Muscle of leg (tissue), 16 donors: Measurements from ENCODE around the gene LIG1. TPM values are rescaled to one million over a fixed set of nuclear protein-coding genes. Genes with fewer than 3 reads are reported as not detected.

Source experiments
- DNase-seq: peaks from one replicate; pipeline ENCODE4 v3.0.0; 2013
- H3K27ac ChIP-seq: one replicate; pipeline ENCODE4 v1.5.1; 2013; ENCODE audit warnings: mild to moderate bottlenecking, low read length, control low read depth
- H3K27me3 ChIP-seq: one replicate; pipeline ENCODE4 v1.6.1; 2013; ENCODE audit warnings: low read length; ENCODE audit not compliant: control insufficient read depth, insufficient read depth
- H3K36me3 ChIP-seq: one replicate; pipeline ENCODE4 v1.6.1; 2013; ENCODE audit warnings: low read length; ENCODE audit not compliant: control insufficient read depth, insufficient read depth
- H3K4me1 ChIP-seq: one replicate; pipeline ENCODE4 v1.6.1; 2013; ENCODE audit warnings: low read length; ENCODE audit not compliant: control insufficient read depth, insufficient read depth
- H3K4me3 ChIP-seq: one replicate; pipeline ENCODE4 v1.5.1; 2013; ENCODE audit warnings: low read length, control low read depth
- H3K9me3 ChIP-seq: replicated peaks from 2 replicates; pipeline ENCODE4 v1.6.1; 2013; ENCODE audit warnings: low read depth, low read length; ENCODE audit not compliant: control insufficient read depth
- WGBS: methylation state at CpG from one replicate; pipeline ENCODE4 v1.1.5; 2013; ENCODE audit warnings: missing lambda C conversion rate; ENCODE audit not compliant: insufficient coverage; 5-methylcytosine and 5-hydroxymethylcytosine counted together
- long read RNA-seq, 11 donors: transcript quantifications; one replicate each; lab custom pipeline, GENCODE V29; 2026
- polyA plus RNA-seq, 8 donors: library from polyadenylated mRNA; unstranded; fragments of 120-200 nt; gene quantifications; one replicate each; pipeline versions ENCODE4 v1.2.1 to v1.2.3, GENCODE V29; 2013; ENCODE audit warnings: inconsistent platforms in 1 of 8, low replicate concordance in 1 of 8; ENCODE audit not compliant: insufficient read length in 8 of 8, insufficient read depth in 1 of 8
- total RNA-seq: library from RNA; stranded (reverse); fragments of 120-200 nt; gene quantifications from one replicate; pipeline ENCODE4 v1.2.4, GENCODE V29; 2013

The LIG1 gene
- total RNA-seq (20.4 TPM), polyA plus RNA-seq (10 to 100 TPM; 20.2 to 37.4 (median 29.1) TPM)
- long read RNA-seq, donor 1, partial matches to known transcripts: 11 of 11 reads
- long read RNA-seq, donor 1, other reads (novel, unspliced or antisense): 0 of 11 reads
- long read RNA-seq, donor 2: 0 reads
- long read RNA-seq, donor 3, partial matches to known transcripts: 0 of 1 reads
- long read RNA-seq, donor 3, other reads (novel, unspliced or antisense): 0 of 1 reads
- long read RNA-seq, donor 4: 0 reads
- long read RNA-seq, donor 5, partial matches to known transcripts: 0 of 4 reads
- long read RNA-seq, donor 5, other reads (novel, unspliced or antisense): 0 of 4 reads
- long read RNA-seq, donor 6, full-length matches to known transcripts: 2 of 2 reads
- long read RNA-seq, donor 6, partial matches to known transcripts: 0 of 2 reads
- long read RNA-seq, donor 6, other reads (novel, unspliced or antisense): 0 of 2 reads
- long read RNA-seq, donor 7, partial matches to known transcripts: 0 of 3 reads
- long read RNA-seq, donor 7, other reads (novel, unspliced or antisense): 0 of 3 reads
- long read RNA-seq, donor 8, partial matches to known transcripts: 0 of 2 reads
- long read RNA-seq, donor 8, other reads (novel, unspliced or antisense): 0 of 2 reads
- long read RNA-seq, donor 9, partial matches to known transcripts: 0 of 1 reads
- long read RNA-seq, donor 9, other reads (novel, unspliced or antisense): 0 of 1 reads
- long read RNA-seq, donor 10, partial matches to known transcripts: 0 of 1 reads
- long read RNA-seq, donor 10, other reads (novel, unspliced or antisense): 0 of 1 reads
- long read RNA-seq, donor 11, partial matches to known transcripts: 0 of 1 reads
- long read RNA-seq, donor 11, other reads (novel, unspliced or antisense): 0 of 1 reads

DNA sequence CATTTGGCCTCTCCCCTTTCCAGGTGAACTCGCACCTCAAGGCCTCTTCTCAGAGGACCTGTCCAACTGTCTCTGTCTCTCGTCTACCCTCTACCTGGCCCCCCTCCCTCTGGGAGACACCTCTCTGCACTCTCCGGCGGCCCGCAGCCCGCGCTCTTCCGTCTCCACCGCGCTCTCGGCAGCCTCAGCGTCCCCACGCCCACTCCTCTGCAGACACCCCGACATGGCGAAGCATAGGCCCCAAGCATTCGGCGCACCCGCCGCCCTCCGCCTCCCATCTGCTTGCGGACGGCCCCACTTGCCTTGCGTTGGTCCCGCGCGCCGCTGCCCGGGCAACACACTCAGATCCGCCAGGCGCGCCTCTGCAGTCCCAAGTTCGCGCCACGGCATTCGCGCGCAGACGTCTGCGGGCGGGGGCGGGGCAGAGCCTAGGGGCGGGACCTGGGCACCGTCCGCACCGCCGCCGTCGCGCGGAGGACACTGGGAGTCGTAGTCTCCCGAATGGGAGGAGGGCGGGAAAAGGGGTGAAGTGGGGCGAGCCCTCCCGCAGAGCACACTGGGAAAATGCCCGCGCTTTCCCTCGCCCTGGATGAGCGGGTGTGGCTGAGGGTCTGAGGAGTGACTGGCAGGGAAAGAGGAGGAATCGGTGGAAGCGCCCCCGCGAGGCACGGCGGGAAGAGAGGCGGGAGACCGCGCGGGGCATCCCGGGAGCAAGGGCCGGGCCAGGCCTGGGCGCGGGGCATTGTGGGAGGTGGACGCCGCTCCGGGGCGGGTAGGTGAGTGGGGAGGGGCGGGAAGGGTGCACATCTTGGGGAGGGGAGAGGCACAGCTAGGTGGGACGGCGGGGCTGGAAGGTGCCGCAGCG, at the start of gene LIG1, which contains the start of gene ZSWIM9:
TSS of gene LIG1 (minus strand) at position 406 of the 865 bp plus-strand sequence. CDS start 4,778 bp downstream, outside the sequence.
TSS of gene ZSWIM9 (plus strand) at position 742 of the 865 bp plus-strand sequence. CDS start 1,123 bp downstream, outside the sequence.
- Histone ChIP-seq H3K36me3 (peaks cover 24% of the 10 kb centered on the region), H3K9me3 (no peaks in the 10 kb centered on the region), H3K4me1 (peaks cover 12% of the 10 kb centered on the region), H3K4me3 (peak within 1 kb of the TSS; percentile 65), H3K27me3 (no peaks in the 10 kb centered on the region), H3K27ac (peak within 1 kb of the TSS; percentile 98)
- under 1% methylated on average over 74 of the region's 82 CpGs for WGBS
- peak; percentile 97 for DNase-seq

DNA sequence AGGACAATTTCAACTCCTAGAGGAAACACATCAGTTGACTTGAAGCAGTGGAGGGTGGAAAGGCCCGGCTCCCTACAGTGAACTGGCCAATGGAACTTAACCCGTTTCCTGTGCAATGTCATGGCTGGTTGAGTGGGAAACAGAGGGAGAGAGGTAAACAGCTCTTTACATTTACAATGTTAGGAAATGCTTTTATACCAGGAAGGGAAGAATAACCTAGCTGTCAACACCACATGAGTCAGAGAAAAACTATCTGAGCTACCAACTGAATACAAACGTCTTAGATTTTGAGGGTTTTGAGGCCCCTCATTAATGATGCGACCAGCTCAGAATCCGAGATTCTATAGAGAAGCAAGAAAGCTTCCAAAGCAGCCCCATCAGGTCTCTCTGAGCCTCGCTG, 48.9 kb upstream of the LIG1 start:
- Histone ChIP-seq H3K36me3 (peaks cover 27% of the 10 kb centered on the region), H3K27ac (no peak overlapping the region), H3K27me3 (no peaks in the 10 kb centered on the region), H3K9me3 (no peaks in the 10 kb centered on the region), H3K4me1 (no peaks in the 10 kb centered on the region), H3K4me3 (no peak overlapping the region)
- WGBS: 85% methylated on average over 4 of the region's 6 CpGs
- no peak for DNase-seq

DNA sequence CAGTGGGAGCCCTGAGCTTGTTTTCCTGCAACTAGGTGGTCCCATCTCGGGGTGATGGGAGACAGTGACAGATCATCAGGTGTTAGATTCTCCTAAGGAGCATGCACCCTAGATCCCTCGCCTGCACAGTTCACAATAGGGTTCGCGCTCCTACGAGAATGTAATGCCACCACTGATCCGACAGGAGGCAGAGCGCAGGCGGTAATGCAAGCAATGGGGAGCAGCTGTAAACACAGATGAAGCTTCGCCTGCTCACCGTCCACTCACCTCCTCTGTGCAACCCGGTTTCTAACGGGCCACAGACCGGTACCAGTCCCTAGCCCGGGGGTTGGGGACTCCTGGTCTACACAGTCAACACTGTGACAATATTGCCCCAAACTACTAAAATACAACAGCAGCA, 46.8 kb upstream of the LIG1 start:
- DNase-seq: no peak
- 84% methylated on average over 14 of the region's 14 CpGs for WGBS
- Histone ChIP-seq H3K9me3 (no peaks in the 10 kb centered on the region), H3K36me3 (peaks cover 32% of the 10 kb centered on the region), H3K27me3 (no peaks in the 10 kb centered on the region), H3K4me3 (no peak overlapping the region), H3K27ac (no peak overlapping the region), H3K4me1 (no peaks in the 10 kb centered on the region)

DNA sequence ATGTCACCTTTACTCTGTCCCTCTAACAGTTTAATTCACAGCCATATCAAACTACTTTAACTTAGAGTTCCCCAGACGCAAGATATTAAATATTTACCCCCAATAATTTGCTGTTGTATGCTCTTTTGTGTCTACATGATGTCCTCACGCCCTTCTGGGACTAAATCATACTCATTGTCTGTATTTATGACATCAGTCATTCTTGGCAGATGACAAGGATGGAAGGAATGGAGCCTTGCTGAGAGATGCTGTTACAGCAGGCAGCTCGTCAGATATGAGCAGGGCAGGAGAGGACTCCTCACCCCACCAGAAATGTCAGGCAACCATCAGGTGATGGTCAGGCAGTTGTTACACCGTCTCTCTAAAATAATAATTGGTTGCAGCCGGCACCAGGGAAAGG, 43.8 kb upstream of the LIG1 start:
- H3K36me3 ChIP-seq: peaks cover 28% of the 10 kb centered on the region
- no peaks in the 10 kb centered on the region for H3K27me3 ChIP-seq
- H3K27ac ChIP-seq: no peak overlapping the region
- 90% methylated on average over 2 of the region's 5 CpGs for WGBS
- H3K4me3 ChIP-seq: no peak overlapping the region
- no peaks in the 10 kb centered on the region for H3K4me1 ChIP-seq
- no peaks in the 10 kb centered on the region for H3K9me3 ChIP-seq
- no peak for DNase-seq

DNA sequence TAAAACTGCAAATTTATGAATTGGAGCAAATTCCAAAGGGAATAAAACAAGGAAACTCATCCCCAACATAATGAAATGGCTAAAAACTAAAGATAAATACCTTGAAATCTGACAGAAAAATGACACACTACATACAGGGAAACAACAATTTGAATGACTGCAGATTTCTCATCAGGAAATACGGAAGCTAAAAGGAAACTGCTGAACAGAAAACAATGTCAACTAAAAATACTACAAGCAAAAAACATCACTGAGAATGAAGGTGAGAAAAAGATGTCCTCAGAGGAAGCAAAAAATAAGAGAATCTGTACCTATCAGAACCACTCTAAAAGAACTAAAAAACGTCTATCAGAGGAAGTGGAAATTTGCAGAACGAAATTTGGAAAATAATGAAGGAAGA, 39.9 kb upstream of the LIG1 start:
- no peaks in the 10 kb centered on the region for H3K9me3 ChIP-seq
- no peak overlapping the region for H3K4me3 ChIP-seq
- H3K4me1 ChIP-seq: no peaks in the 10 kb centered on the region
- H3K36me3 ChIP-seq: peaks cover 12% of the 10 kb centered on the region
- no CpG with 5 or more reads among the region's 3 CpGs for WGBS
- no peak for DNase-seq
- no peak overlapping the region for H3K27ac ChIP-seq
- H3K27me3 ChIP-seq: no peaks in the 10 kb centered on the region

DNA sequence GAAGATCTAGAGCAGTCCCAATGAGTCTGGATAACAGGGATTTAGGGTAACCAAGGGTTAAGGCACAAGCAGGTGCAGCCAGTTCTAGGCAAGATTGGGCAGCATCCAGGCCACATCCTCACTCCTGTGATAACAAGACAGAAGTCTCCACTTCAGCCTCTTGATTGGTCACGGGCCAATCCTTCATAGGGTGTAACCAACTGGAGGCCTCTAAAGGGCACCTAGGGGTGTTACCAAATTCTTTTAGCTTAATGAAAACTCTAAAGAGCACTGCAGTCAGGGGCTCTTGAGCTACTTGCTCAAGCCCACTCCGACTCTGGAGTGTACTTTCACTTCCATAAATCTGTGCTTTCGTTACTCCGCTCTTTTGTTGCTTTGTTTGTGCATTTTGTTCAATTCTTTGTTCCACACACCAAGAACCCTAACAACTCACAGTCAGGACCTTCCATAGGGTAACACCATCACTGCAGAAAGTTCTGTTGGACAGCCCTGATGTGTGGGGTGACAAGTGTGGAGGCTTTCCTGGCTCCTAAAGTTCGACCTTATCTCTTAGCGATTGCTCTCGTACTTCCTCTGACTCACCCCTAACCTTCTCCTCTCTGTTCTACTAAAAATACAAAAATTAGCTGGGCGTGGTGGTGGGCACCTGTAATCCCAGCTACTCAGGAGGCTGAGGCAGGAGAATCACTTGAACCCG, 36.4 kb upstream of the LIG1 start:
- Histone ChIP-seq H3K4me1 (peaks cover 9% of the 10 kb centered on the region), H3K36me3 (peaks cover 2% of the 10 kb centered on the region), H3K4me3 (no peak overlapping the region), H3K27ac (no peak overlapping the region), H3K27me3 (no peaks in the 10 kb centered on the region), H3K9me3 (no peaks in the 10 kb centered on the region)
- 100% methylated on average over 1 of the region's 9 CpGs for WGBS
- DNase-seq: no peak

DNA sequence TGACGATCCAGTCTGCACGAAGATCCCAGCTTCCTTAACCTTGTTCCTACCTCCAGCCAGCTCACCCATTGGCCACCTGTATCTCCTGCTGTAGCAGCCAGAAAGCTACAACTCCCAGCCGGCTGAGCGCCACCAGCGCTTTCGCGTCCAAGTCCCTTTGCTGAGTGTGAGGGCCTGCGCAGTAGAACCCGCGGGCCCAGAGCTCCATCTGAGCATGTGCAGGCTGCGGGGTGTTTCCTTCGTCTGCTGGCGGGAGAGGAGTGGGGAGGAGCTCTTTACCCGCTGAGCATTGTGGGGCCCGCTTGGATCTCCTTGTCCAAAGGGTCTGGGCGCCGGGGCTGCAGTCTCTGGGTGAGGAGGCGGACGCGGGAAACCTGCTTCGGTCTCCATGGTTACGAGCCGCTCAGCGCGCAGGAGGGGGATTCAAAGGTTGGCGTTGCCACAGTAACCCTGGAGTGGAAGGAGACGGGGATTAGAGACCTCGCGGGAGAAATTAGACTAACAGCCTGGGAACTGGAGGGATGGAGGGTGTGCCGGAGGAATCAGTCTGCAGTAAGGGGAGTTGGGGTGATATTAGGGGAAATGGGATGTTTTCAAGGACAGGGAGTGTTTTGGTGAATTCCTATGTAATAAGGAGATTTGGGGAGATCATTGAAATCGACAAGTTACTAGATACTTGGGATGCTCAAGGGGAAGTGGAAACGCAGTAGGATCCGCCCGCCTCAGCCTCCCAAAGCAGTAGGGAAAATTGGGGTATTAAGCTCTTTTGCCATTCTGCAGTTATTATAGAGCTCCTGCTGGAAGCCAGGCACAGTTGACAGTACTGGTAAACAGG, 33.9 kb upstream of the LIG1 start:
- 2% methylated on average over 34 of the region's 34 CpGs for WGBS
- H3K27ac ChIP-seq: peak overlapping the region; percentile 84
- no peaks in the 10 kb centered on the region for H3K27me3 ChIP-seq
- no peaks in the 10 kb centered on the region for H3K9me3 ChIP-seq
- H3K36me3 ChIP-seq: no peaks in the 10 kb centered on the region
- H3K4me3 ChIP-seq: peak overlapping the region; percentile 76
- peaks cover 9% of the 10 kb centered on the region for H3K4me1 ChIP-seq
- peak; percentile 98 for DNase-seq

DNA sequence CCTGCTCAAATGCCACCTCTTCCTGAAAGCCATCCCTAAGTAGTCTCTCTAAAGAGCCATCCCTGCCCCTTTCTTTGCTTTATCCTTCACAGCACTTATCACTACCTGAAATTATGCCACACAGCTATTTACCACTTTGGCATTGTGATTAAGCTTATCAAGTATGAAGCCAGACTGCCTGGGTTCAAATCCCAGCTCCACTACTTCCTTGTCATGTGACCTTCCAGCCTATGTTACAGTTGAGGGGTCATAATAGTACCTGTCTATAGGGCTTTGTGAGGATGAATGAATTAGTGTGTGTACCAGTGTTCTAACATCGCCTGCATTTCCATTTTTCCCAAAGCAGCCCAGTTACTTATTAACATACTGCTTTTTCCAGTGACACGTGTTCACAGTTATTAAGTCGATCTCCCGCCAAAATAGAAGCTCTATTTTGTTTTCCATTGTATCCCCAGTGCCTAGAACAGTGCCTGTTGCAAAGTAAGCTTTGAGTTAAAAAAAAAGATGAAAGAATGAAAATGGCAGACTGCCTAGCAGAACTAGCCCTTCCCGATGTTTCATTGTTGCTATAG, 33.2 kb upstream of the LIG1 start:
- H3K4me1 ChIP-seq: peaks cover 9% of the 10 kb centered on the region
- DNase-seq: no peak
- no peaks in the 10 kb centered on the region for H3K36me3 ChIP-seq
- H3K27me3 ChIP-seq: no peaks in the 10 kb centered on the region
- peak overlapping the region; percentile 76 for H3K4me3 ChIP-seq
- H3K9me3 ChIP-seq: no peaks in the 10 kb centered on the region
- WGBS: 0% methylated on average over 1 of the region's 5 CpGs
- H3K27ac ChIP-seq: peak overlapping the region; percentile 84
